CD14-positive monocyte (primary cell): ENCODE measurements around the gene TCEAL4. TPM values are rescaled to one million over a fixed set of nuclear protein-coding genes. Genes with fewer than 3 reads are reported as not detected.

ENCODE experiments used
- DNase-seq, 3 donors: peaks; one replicate each; pipeline ENCODE4 v3.0.0-alpha.2; 2011 to 2022
- H2AFZ ChIP-seq: 2 replicates; pipeline ENCODE4 v1.6.0; 2012; ENCODE audit warnings: mild to moderate bottlenecking, low read depth, low read length, inconsistent platforms; ENCODE audit not compliant: insufficient read depth, poor library complexity, severe bottlenecking
- H3K27ac ChIP-seq, 2 donors: 1 replicate in 1 of 2; 2 replicates in 1 of 2; pipeline ENCODE4 v1.5.1; 2012 to 2013; ENCODE audit warnings: low read length in 2 of 2, control low read depth in 1 of 2, inconsistent platforms in 1 of 2, low read depth in 1 of 2, mild to moderate bottlenecking in 1 of 2
- H3K27me3 ChIP-seq, 2 donors: one replicate each; pipeline versions ENCODE4 v1.6.0 to v1.6.1; 2011 to 2013; ENCODE audit warnings: low read length in 2 of 2; ENCODE audit not compliant: control insufficient read depth in 2 of 2, insufficient read depth in 2 of 2
- H3K36me3 ChIP-seq, 2 donors: replicated peaks in 1 of 2; 1 replicate in 1 of 2; 2 replicates in 1 of 2; pipeline versions ENCODE4 v1.5.1 to v1.6.1; 2012 to 2013; ENCODE audit warnings: low read length in 2 of 2, control low read depth in 1 of 2, inconsistent platforms in 1 of 2, mild to moderate bottlenecking in 1 of 2; ENCODE audit not compliant: insufficient read depth in 2 of 2, control insufficient read depth in 1 of 2
- H3K4me1 ChIP-seq, 2 donors: 1 replicate in 1 of 2; 2 replicates in 1 of 2; pipeline versions ENCODE4 v1.5.1 to v1.6.1; 2012 to 2013; ENCODE audit warnings: low read length in 2 of 2, control low read depth in 1 of 2, inconsistent platforms in 1 of 2, mild to moderate bottlenecking in 1 of 2, moderate library complexity in 1 of 2; ENCODE audit not compliant: insufficient read depth in 2 of 2, control insufficient read depth in 1 of 2
- H3K4me2 ChIP-seq: replicated peaks from 2 replicates; pipeline ENCODE3; 2012; ENCODE audit warnings: low read length, moderate library complexity, mild to moderate bottlenecking; ENCODE audit not compliant: poor library complexity, severe bottlenecking; ENCODE audit errors: extremely low read depth
- H3K4me3 ChIP-seq, 3 experiments: fragments of 200-600 bp in 1 of 3; sonication (generic) in 1 of 3; replicated peaks in 1 of 3; 1 replicate in 2 of 3; 2 replicates in 1 of 3; pipeline ENCODE4 v1.5.1; 2011 to 2013; ENCODE audit warnings: low read length in 3 of 3, mild to moderate bottlenecking in 3 of 3, control low read depth in 2 of 3, low read depth in 2 of 3, inconsistent platforms in 1 of 3, moderate library complexity in 1 of 3
- H3K79me2 ChIP-seq: 2 replicates; pipeline ENCODE4 v1.6.0; 2012; ENCODE audit warnings: mild to moderate bottlenecking, control low read depth, inconsistent platforms, low read length, moderate library complexity; ENCODE audit not compliant: insufficient read depth
- H3K9ac ChIP-seq: 2 replicates; pipeline ENCODE4 v1.6.0; 2017; ENCODE audit warnings: low read length, mild to moderate bottlenecking; ENCODE audit not compliant: insufficient read depth, poor library complexity, severe bottlenecking
- H3K9me3 ChIP-seq, 2 donors: replicated peaks in 1 of 2; 1 replicate in 1 of 2; 2 replicates in 1 of 2; pipeline versions ENCODE4 v1.5.1 to v1.6.1; 2012 to 2013; ENCODE audit warnings: low read length in 2 of 2, control low read depth in 1 of 2; ENCODE audit not compliant: control insufficient read depth in 1 of 2, insufficient read depth in 1 of 2
- H4K20me1 ChIP-seq: 2 replicates; pipeline ENCODE4 v1.6.0; 2012; ENCODE audit warnings: mild to moderate bottlenecking, low read length, control low read depth, moderate library complexity; ENCODE audit not compliant: insufficient read depth
- H3K27ac Mint-ChIP-seq, 7 donors: one replicate each; pipeline ENCODE4 v1.8.0; 2020; ENCODE audit warnings: mild to moderate bottlenecking in 7 of 7, mixed read lengths in 7 of 7, moderate library complexity in 6 of 7, inconsistent platforms in 2 of 7
- H3K27me3 Mint-ChIP-seq, 3 donors: one replicate each; pipeline ENCODE4 v1.8.0; 2021 to 2022; ENCODE audit warnings: low read depth in 3 of 3, mild to moderate bottlenecking in 3 of 3, mixed read lengths in 3 of 3, moderate library complexity in 3 of 3, inconsistent platforms in 1 of 3
- H3K36me3 Mint-ChIP-seq, 2 donors: one replicate each; pipeline ENCODE4 v1.8.0; 2020; ENCODE audit warnings: mixed read lengths in 2 of 2, inconsistent platforms in 1 of 2, mild to moderate bottlenecking in 1 of 2
- H3K4me1 Mint-ChIP-seq: one replicate; pipeline ENCODE4 v1.8.0; 2020; ENCODE audit warnings: mild to moderate bottlenecking, mixed read lengths
- H3K4me3 Mint-ChIP-seq, 2 donors: one replicate each; pipeline ENCODE4 v1.8.0; 2020; ENCODE audit warnings: mild to moderate bottlenecking in 2 of 2, mixed read lengths in 2 of 2, moderate library complexity in 1 of 2
- H3K9me3 Mint-ChIP-seq, 7 donors: one replicate each; pipeline ENCODE4 v1.8.0; 2020 to 2022; ENCODE audit warnings: mixed read lengths in 7 of 7, mild to moderate bottlenecking in 6 of 7, moderate library complexity in 6 of 7, inconsistent platforms in 2 of 7
- WGBS: methylation state at CpG from one replicate; pipeline ENCODE4 v1.1.5; 2013; ENCODE audit warnings: missing lambda C conversion rate; ENCODE audit not compliant: insufficient coverage; 5-methylcytosine and 5-hydroxymethylcytosine counted together
- intact Hi-C, 2 donors: fragments of 100-400 bp; cut with micrococcal nuclease; formaldehyde crosslinking; loops; one replicate each; pipeline versions ENCODE4 v1.15.0 to v1.15.1; 2023
- polyA plus RNA-seq, 3 donors: library from polyadenylated mRNA; depleted of rRNA in 1 of 3; unstranded in 2 of 3; stranded (reverse) in 1 of 3; fragments of 300-500 nt in 2 of 3; fragments of >200 nt in 1 of 3; fragmentation: Illumina TruSeq in 2 of 3; gene quantifications; 1 replicate in 2 of 3; 2 replicates in 1 of 3; pipeline ENCODE4 v1.2.3, GENCODE V29; 2012 to 2021
- TF ChIP-seq, protein P1 (sequence below): fragments of 200-600 bp; IDR thresholded peaks from one replicate; pipeline ENCODE4 v1.8.0; 2022; ENCODE audit warnings: antibody characterized with exemption, mild to moderate bottlenecking

Gene TCEAL4
- polyA plus RNA-seq, 3 donors: 3.0 to 10.7 (median 8.5) TPM

DNA sequence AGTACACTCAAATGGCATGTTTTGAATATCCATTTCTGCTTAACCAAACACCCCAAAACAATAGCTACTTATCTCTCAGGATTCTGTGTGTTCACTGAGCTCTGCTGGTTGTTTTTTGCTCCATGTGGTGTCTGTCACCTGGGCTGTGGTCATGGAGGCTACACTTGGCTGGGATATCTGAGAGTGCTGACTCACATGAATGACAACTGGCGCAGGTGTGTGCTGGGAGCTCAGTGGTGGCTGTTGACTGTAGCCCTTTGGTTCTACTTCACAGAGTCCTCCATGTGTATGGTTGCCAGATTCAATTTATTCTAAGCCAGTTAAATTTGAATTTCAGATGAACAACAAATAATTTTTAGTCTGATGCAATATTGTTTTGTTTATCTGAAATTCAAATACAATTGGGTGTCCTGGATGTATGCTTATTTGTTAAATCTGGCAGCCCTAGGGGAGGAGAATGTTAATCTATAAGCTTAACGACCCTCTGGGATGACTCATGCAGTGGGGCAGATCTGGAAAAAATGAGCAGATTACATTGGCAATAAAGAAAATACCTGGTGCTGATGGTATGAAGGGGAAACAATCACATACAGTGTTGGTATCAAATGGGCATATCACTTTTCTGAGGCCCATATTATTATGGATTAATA lies 28.2 kb upstream of the TCEAL4 start:
- Mint-ChIP-seq H3K27me3 (peaks cover 0 to 9% (median 4%) of the 10 kb centered on the region in 3 donors), H3K36me3 (no peaks in the 10 kb centered on the region), H3K27ac (no peak overlapping the region)

DNA sequence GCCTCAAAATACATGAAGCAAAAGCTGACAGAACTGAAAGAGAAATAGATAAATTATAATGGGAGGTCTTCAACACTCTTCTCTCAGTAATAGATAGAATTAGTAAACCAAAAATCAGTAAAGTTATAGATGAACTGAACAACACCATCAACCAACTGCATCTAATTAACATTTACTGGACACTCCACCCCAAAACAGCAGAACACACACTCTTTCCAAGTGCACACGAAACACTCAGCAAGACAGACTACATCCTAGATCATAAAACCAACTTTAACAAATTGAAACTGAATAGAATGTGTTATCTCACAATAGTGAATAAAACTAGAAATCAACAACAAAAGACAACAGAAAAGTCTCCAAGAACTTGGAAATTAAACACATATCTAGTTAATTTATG lies 25.1 kb upstream of the TCEAL4 start:
- H3K36me3 ChIP-seq: no peaks in the 10 kb centered on the region
- H4K20me1 ChIP-seq: no peaks in the 10 kb centered on the region
- WGBS: no CpG with 5 or more reads among the region's 1 CpG
- no peak overlapping the region for H3K4me3 ChIP-seq
- TF ChIP-seq, protein P1, sequence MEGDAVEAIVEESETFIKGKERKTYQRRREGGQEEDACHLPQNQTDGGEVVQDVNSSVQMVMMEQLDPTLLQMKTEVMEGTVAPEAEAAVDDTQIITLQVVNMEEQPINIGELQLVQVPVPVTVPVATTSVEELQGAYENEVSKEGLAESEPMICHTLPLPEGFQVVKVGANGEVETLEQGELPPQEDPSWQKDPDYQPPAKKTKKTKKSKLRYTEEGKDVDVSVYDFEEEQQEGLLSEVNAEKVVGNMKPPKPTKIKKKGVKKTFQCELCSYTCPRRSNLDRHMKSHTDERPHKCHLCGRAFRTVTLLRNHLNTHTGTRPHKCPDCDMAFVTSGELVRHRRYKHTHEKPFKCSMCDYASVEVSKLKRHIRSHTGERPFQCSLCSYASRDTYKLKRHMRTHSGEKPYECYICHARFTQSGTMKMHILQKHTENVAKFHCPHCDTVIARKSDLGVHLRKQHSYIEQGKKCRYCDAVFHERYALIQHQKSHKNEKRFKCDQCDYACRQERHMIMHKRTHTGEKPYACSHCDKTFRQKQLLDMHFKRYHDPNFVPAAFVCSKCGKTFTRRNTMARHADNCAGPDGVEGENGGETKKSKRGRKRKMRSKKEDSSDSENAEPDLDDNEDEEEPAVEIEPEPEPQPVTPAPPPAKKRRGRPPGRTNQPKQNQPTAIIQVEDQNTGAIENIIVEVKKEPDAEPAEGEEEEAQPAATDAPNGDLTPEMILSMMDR: no peak
- H3K79me2 ChIP-seq: no peaks in the 10 kb centered on the region
- no peak overlapping the region for H2AFZ ChIP-seq
- H3K27me3 Mint-ChIP-seq: peaks cover 0 to 4% (median 0%) of the 10 kb centered on the region in 3 donors
- H3K27ac ChIP-seq: no peak overlapping the region
- H3K4me1 ChIP-seq: no peaks in the 10 kb centered on the region
- no peak for DNase-seq
- no peak overlapping the region for H3K4me2 ChIP-seq
- no peaks in the 10 kb centered on the region for H3K9me3 ChIP-seq
- no peak overlapping the region for H3K4me3 Mint-ChIP-seq
- no peaks in the 10 kb centered on the region for H3K36me3 Mint-ChIP-seq
- no peak overlapping the region for H3K27ac Mint-ChIP-seq
- H3K4me1 Mint-ChIP-seq: no peaks in the 10 kb centered on the region
- intact Hi-C loops: no loop called here
- H3K9ac ChIP-seq: no peak overlapping the region
- peaks cover 0 to 6% of the 10 kb centered on the region in 2 donors for H3K27me3 ChIP-seq
- H3K9me3 Mint-ChIP-seq: no peaks in the 10 kb centered on the region

More for the DNA sequence above, 28.2 kb upstream of the TCEAL4 start:
- Histone ChIP-seq H3K4me1 (peaks cover 0 to 8% of the 10 kb centered on the region in 2 donors), H3K9me3 (no peaks in the 10 kb centered on the region), H3K79me2 (no peaks in the 10 kb centered on the region), H2AFZ (no peak overlapping the region), H3K4me2 (no peak overlapping the region), H3K36me3 (no peaks in the 10 kb centered on the region), H3K27ac (no peak overlapping the region), H4K20me1 (no peaks in the 10 kb centered on the region), H3K4me3 (no peak overlapping the region), H3K9ac (no peak overlapping the region), H3K27me3 (peaks cover 0 to 6% of the 10 kb centered on the region in 2 donors)
- no CpG with 5 or more reads among the region's 2 CpGs for WGBS
- TF ChIP-seq, protein P1: no peak
- intact Hi-C loops: no loop called here
- H3K9me3 Mint-ChIP-seq: no peaks in the 10 kb centered on the region
- peaks cover 12% of the 10 kb centered on the region for H3K4me1 Mint-ChIP-seq
- no peak for DNase-seq
- no peak overlapping the region for H3K4me3 Mint-ChIP-seq
